ENCODE data around the gene HOXB3.

HOXB3 gene

GRCh38 chr17:48589831-48590606 is at the start of gene HOXB3:
TSS of gene HOXB3 (minus strand) at chr17:48590241. CDS start at chr17:48552474, 37,767 bp downstream.
- no peak for DNase-seq

GRCh38 chr17:48639136-48639535 is 49.1 kb upstream of the HOXB3 start:
- DNase-seq = no peak

- no peak for DNase-seq
These were observed 47.6 kb upstream of the HOXB3 start for GRCh38 chr17:48637323-48638260.

- peak; percentile 74 for DNase-seq
These were observed 46.4 kb upstream of the HOXB3 start for GRCh38 chr17:48636177-48637018.

DNA sequence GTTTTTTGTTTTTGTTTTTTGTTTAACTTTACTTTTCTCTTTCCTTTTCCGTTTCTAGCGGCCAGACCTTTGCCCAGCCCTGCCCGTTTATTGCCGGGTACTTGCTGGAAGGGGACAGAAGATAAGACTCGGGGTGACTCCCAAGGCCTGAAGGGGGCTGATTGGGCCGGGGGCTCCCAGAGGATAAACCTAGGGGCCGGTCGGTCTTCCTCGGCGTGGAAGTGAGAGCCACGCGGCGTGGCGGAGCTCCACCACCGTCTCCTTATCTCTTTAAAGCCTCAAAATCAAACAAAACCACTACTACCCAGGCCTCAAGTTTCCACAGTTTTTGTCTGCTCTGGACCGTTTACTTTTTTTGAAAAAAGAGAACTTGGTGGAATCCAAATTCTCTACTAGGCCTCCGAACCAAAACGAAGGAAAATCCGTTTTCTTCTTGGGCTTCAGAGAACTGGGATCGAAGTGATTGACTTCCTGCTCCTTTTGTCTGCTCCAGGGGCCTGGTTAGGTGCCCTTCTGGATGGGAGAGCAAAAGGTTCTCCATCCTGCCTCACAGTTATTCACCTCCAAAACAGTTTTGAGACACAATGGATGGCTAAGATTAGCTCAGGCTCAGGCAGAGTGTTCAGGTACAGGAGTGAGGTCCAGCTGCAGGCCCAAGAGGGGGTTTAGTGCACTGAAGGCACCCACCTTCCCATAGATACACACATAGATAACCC is 44.6 kb upstream of the HOXB3 start:
- no peak for DNase-seq

DNA sequence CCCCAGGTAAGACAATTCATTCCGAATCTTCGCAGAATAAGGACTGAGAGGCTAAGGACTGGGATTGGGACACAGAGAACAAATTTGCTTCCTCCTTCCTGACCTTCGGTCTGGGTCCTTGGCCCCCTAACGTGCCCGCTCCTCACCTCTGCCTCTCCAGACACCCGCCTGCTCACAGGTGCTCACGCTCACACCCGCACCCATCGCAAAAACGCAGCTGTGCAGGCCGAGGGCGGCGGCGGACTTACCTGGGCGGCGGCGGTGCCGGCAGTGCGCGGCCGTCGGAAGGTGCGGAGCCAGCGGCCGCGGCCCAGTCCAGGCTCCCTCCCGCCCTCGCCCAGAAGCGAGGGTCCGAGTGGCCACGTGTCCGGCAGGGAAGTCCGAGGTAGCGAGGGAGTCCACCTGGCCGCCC is 43.2 kb upstream of the HOXB3 start:
- DNase-seq = no peak

DNA sequence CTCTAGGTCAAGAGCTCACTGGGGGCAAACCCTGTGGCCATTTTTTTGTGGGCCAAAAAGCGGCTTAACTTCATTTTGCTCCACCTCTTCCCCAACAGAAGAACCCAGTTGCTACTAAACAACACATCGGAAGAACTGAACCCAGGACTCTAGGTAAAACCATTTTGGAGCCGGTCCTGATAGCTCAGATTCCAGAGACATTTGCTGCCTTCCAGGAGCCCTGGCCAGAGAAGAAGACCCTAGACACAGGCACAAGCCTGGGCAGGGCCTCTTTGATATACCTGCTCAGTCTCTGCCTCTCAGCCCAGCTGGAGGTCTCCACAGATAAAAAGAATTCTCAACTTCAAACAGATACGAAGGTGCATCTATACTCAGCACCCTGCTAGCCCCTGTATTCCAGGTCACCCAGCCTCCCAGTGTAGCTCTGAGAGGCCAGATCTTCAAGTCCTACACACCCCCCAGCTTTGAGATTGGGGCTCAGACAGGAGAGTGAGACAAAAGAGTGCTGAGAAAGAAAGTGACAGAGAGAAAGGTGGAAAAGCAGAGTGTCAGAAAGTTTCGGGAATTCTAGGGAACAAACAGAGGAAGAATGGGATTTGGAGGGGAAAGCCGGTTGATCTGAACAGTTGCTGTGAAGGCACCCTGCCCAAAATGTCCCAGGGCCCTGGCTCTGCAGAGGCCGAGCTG is 42.7 kb upstream of the HOXB3 start:
- DNase-seq = no peak

DNA sequence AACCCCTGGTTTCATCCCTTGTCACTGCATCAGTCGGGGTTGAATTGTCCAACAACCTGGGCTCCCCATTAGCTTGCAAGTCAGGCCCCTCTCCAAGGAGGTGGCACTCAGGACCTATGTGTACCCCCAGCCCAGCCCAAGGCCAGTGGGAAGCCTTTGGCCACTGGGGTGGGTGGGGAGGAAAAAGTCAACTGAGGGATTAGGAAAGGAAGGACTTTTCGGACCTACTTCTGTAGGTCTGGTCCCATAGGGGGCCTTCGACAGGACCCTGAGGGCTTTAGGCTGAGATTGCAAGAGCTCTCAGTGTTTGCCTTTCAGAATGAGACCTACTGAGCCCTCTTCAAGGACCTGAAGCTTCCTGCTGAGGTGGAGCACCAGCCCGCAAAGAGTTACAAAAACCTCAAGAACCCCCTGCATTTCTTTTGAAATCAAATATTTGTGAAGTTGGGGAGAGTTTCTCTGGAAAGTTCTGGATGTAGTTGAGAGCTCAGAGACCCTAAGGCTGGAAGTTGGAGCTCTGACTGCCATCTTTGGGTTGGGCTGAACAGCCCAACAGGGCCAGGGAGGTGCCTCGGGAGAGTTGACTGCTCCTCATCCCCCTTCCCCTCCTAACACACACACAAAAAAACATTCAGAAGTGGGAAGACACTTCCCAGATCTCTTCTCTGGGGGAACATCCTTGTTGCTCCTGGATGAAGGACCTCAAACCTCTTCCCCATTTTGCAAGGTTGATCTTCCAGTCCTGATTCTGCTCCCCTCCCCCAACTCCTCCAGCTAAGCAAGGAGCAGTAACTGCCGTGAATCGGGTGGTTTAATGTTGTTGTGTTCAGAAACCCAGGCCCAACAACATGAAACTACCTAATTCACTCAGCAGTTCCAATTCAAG is 41.9 kb upstream of the HOXB3 start:
- DNase-seq = no peak

GRCh38 chr17:48630925-48631692 is 41.1 kb upstream of the HOXB3 start:
- no peak for DNase-seq

DNA sequence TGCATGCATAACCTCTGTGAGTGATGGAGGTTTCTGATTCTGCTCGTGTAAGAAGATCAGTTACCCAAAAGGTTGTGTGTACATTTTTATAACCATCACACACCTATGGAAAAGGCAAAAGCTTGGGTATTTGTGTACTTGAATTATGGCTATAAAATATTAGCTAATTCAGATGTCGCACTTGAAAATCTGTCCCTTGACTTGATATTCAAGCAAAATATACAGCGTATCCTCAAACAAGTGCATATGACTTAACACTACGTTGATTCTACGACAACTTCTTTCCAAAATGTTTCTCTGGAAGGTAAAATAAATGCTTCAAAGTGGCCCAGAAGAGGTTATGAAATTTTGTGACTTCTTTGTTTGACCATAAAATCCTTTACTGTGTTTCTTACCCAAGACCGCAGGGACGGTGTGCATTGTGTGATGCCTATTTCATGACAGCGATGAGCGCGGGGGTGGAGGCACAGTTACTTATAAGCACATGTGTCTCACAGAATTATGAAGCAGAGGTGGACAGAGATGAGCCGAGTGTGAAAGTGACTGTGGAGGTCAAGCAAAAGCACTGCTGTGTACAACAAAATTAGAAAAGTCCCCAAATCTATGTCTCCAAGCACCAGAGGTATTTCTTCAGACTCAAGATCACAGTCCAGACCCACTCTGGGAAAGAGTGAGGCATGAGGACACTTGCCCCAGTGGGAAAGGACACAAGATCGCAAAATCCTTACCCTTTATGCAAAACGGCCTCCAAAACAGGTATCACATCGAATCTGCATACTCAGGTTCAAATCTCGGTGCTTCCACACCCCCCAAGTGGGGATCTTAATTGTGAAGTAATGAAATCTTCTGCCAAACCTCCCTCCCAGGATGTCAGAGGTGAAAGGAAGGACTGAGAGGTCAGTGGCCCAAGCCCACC is 40.2 kb upstream of the HOXB3 start:
- no peak for DNase-seq

GRCh38 chr17:48629411-48629759 is 39.3 kb upstream of the HOXB3 start:
- no peak for DNase-seq

GRCh38 chr17:48628649-48629410 is 38.8 kb upstream of the HOXB3 start:
- no peak for DNase-seq

DNA sequence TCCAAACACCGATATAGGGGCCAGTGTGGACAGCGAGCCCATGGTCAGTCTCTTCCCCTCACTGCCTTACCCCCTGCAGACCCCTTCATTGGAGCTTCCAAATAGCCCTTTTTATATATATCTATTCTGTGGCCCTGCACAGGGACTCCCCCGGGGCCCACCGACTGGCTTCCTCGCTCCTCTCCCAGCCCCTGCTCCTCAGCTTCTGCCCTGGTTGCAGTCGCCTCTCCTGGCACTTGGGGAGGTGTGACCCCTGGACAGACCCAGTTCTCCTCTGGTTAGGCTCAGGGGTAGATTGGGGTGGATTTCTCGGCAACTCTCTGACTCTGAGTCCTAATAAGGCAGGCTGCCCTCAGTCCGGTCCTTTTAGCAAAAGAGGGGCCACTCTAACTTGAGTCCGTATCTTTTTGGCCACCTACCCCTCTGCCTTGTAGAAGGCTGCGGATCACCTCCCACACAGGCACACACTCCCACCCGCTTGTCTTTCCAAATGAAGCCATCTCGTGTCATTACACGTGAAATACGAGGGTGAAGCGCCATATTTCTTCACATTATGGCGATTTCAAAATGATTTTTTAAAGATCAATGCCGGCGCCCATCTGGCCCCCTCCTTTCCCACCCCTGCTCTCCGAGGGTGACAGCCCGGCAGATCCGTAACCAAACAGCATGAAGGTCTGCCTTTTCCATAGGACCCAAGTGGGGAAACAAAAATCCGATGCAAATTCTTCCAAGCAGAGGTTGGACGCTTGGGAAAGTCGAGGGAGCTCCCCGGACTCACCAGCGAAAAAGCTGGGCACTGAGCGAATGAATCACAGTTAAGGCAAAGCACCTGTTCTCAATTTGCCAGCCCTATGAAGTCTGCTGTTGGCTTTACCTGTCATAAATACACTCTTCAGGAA is 37.8 kb upstream of the HOXB3 start:
- no peak for DNase-seq

DNA sequence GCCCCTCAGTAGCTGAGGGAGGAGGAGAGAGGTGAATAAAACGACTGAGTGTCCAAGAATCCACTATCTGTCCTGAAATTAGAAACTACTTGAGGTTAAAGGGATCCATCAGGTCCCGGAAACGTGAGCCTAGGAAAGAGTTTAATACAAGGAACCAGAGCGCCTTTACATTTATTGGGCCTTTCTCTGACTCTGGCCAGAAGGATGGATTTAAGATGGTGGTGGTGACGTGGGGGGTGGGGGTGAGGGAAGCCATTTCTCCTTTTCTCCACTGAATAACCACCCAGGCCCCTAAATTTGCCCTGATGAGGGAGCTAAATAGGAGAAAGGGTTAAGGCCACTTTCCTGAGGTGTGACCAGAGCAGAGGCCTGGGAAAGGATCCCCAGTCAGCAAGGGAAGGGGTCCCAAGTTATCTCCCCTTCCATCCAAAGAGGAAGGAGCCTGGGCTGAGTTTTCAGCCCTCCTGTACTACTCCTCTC is 37.1 kb upstream of the HOXB3 start:
- no peak for DNase-seq

GRCh38 chr17:48626245-48627117 is 36.4 kb upstream of the HOXB3 start, which contains the start of gene HOXB9:
TSS of gene HOXB9 (minus strand) at chr17:48626358. CDS start at chr17:48626269, 89 bp downstream.
- DNase-seq = peak; percentile 67
